OCI-LY3 (cell line): ENCODE results near the gene CAMTA1.

Experiments
- H2AFZ ChIP-seq: fragments of 200-600, 300-600 bp; shearing (Covaris generic); 2 replicates; pipeline ENCODE4 v1.6.0; 2014; ENCODE audit warnings: antibody characterized with exemption, low read depth, low read length
- H3K27ac ChIP-seq: fragments of 200-600, 300-600 bp; sonication (generic); 2 replicates; pipeline ENCODE4 v1.5.1; 2014; ENCODE audit warnings: mild to moderate bottlenecking, low read length, moderate library complexity, mixed read lengths
- H3K27me3 ChIP-seq: fragments of 200-600, 300-600 bp; sonication (generic); 2 replicates; pipeline ENCODE4 v1.6.1; 2014; ENCODE audit warnings: low read depth, low read length, mixed read lengths
- H3K36me3 ChIP-seq: fragments of 200-600, 300-600 bp; sonication (generic); replicated peaks from 2 replicates; pipeline ENCODE3; 2014; ENCODE audit warnings: low read depth, low read length, mixed read lengths
- H3K4me1 ChIP-seq: fragments of 300-600, 200-600 bp; sonication (generic); 2 replicates; pipeline ENCODE4 v1.6.1; 2014; ENCODE audit warnings: low read length, mixed read lengths
- H3K4me2 ChIP-seq: fragments of 200-600, 300-600 bp; sonication (generic); 2 replicates; pipeline ENCODE4 v1.6.1; 2014; ENCODE audit warnings: low read length, mixed read lengths
- H3K4me3 ChIP-seq: fragments of 300-600, 200-600 bp; sonication (generic); 2 replicates; pipeline ENCODE4 v1.5.1; 2014; ENCODE audit warnings: antibody characterized with exemption, mild to moderate bottlenecking, low read length, moderate library complexity
- H3K79me2 ChIP-seq: fragments of 300-600, 200-600 bp; shearing (Covaris generic); 2 replicates; pipeline ENCODE4 v1.6.1; 2014; ENCODE audit warnings: mild to moderate bottlenecking, low read length, mixed read lengths
- H3K9ac ChIP-seq: fragments of 300-600, 200-600 bp; shearing (Covaris generic); 2 replicates; pipeline ENCODE4 v1.6.0; 2014; ENCODE audit warnings: mild to moderate bottlenecking, low read length, moderate library complexity
- H3K9me3 ChIP-seq: fragments of 200-600, 300-600 bp; shearing (Covaris generic); 2 replicates; pipeline ENCODE4 v1.6.1; 2014; ENCODE audit warnings: low read length, mixed read lengths; ENCODE audit not compliant: insufficient read depth
- H4K20me1 ChIP-seq: fragments of 200-600, 300-600 bp; sonication (generic); 2 replicates; pipeline ENCODE4 v1.6.1; 2016; ENCODE audit warnings: low read length, mixed read lengths; ENCODE audit not compliant: insufficient read depth
- CTCF ChIP-seq: fragments of 200-600, 300-600 bp; sonication (generic); IDR thresholded peaks from 2 replicates; pipeline ENCODE4 v1.5.1; 2014; ENCODE audit warnings: antibody characterized with exemption, low read length, low read depth
- EZH2phosphoT487 ChIP-seq: fragments of 200-600 bp; shearing (Covaris generic); IDR thresholded peaks from 2 replicates; pipeline ENCODE4 v1.6.1; 2018; ENCODE audit warnings: antibody characterized with exemption, mixed run types, low read depth

The CAMTA1 gene

GRCh38 chr1:7280347-7280960 lies 495.2 kb downstream of the CAMTA1 start:
- Histone ChIP-seq H4K20me1 (no peaks in the 10 kb centered on the region), H3K9ac (no peak overlapping the region)

GRCh38 chr1:7281821-7282220 lies 496.6 kb downstream of the CAMTA1 start:
- no peaks in the 10 kb centered on the region for H3K27me3 ChIP-seq
- no peaks in the 10 kb centered on the region for H3K4me1 ChIP-seq
- H3K36me3 ChIP-seq, result no peaks in the 10 kb centered on the region
- H3K4me2 ChIP-seq, result no peak overlapping the region
- H3K9ac ChIP-seq, result no peak overlapping the region
- H3K4me3 ChIP-seq, result no peak overlapping the region
- no peaks in the 10 kb centered on the region for H3K79me2 ChIP-seq
- H3K9me3 ChIP-seq, result peaks cover under 1% of the 10 kb centered on the region; the same call in 1 of the 2 replicates
- no peak overlapping the region for H3K27ac ChIP-seq
- H4K20me1 ChIP-seq, result no peaks in the 10 kb centered on the region
- no peak overlapping the region for H2AFZ ChIP-seq
- no peak for TF ChIP-seq CTCF
- no peak for TF ChIP-seq EZH2phosphoT487

More at GRCh38 chr1:7280347-7280960, 495.2 kb downstream of the CAMTA1 start:
- H3K4me2 ChIP-seq, result no peak overlapping the region
- H3K79me2 ChIP-seq, result no peaks in the 10 kb centered on the region
- peaks cover 4% of the 10 kb centered on the region; the same call in 1 of the 2 replicates for H3K9me3 ChIP-seq
- H3K4me1 ChIP-seq, result no peaks in the 10 kb centered on the region
- H2AFZ ChIP-seq, result no peak overlapping the region
- no peak overlapping the region for H3K4me3 ChIP-seq
- TF ChIP-seq CTCF (no peak), EZH2phosphoT487 (no peak)
- no peak overlapping the region for H3K27ac ChIP-seq
- H3K36me3 ChIP-seq, result no peaks in the 10 kb centered on the region
- H3K27me3 ChIP-seq, result no peaks in the 10 kb centered on the region

- Histone ChIP-seq H3K4me2 (no peak overlapping the region), H3K36me3 (no peaks in the 10 kb centered on the region), H4K20me1 (no peaks in the 10 kb centered on the region), H2AFZ (no peak overlapping the region), H3K4me3 (no peak overlapping the region), H3K79me2 (no peaks in the 10 kb centered on the region), H3K9ac (no peak overlapping the region), H3K27ac (no peak overlapping the region), H3K9me3 (no peaks in the 10 kb centered on the region), H3K27me3 (no peaks in the 10 kb centered on the region), H3K4me1 (peaks cover 13% of the 10 kb centered on the region)
- TF ChIP-seq CTCF, result no peak
- no peak for TF ChIP-seq EZH2phosphoT487
These were observed 499.7 kb downstream of the CAMTA1 start for GRCh38 chr1:7284839-7285435.

- Histone ChIP-seq H3K27ac (no peak overlapping the region), H3K9ac (no peak overlapping the region), H3K9me3 (no peaks in the 10 kb centered on the region), H3K36me3 (no peaks in the 10 kb centered on the region), H3K27me3 (no peaks in the 10 kb centered on the region), H3K79me2 (no peaks in the 10 kb centered on the region), H3K4me1 (peaks cover 23% of the 10 kb centered on the region), H4K20me1 (no peaks in the 10 kb centered on the region), H2AFZ (no peak overlapping the region), H3K4me2 (no peak overlapping the region), H3K4me3 (no peak overlapping the region)
- TF ChIP-seq CTCF, result no peak
- no peak for TF ChIP-seq EZH2phosphoT487
These were observed 500.7 kb downstream of the CAMTA1 start for GRCh38 chr1:7285856-7286454.
